Sigmoid colon (tissue), 7 donors: Measurements from ENCODE around the gene REXO1. TPM values are rescaled to one million over a fixed set of nuclear protein-coding genes. Genes with fewer than 3 reads are reported as not detected.

Experiments used
- DNase-seq: peaks from one replicate; pipeline ENCODE4 v3.0.0-alpha.2; 2019
- H3K27ac ChIP-seq, 4 donors: fragments of 200-600 bp; sonication (generic); one replicate each; pipeline ENCODE4 v1.5.1; 2016 to 2019; ENCODE audit warnings: mild to moderate bottlenecking in 1 of 4
- H3K27me3 ChIP-seq, 3 donors: fragments of 200-600 bp; sonication (generic); one replicate each; pipeline ENCODE4 v1.5.1; 2019; ENCODE audit warnings: mild to moderate bottlenecking in 1 of 3
- H3K36me3 ChIP-seq, 4 donors: fragments of 200-600 bp; sonication (generic); one replicate each; pipeline ENCODE4 v1.5.1; 2016 to 2019
- H3K4me1 ChIP-seq, 4 donors: fragments of 200-600 bp; sonication (generic); one replicate each; pipeline ENCODE4 v1.5.1; 2017 to 2019
- H3K4me3 ChIP-seq, 4 donors: fragments of 200-600 bp; sonication (generic); one replicate each; pipeline ENCODE4 v1.5.1; 2017 to 2019; ENCODE audit warnings: mild to moderate bottlenecking in 2 of 4, moderate library complexity in 1 of 4
- H3K9me3 ChIP-seq, 4 donors: fragments of 200-600 bp in 3 of 4; sonication (generic) in 3 of 4; one replicate each; pipeline versions ENCODE4 v1.5.1 to v1.6.1; 2013 to 2019
- EP300 ChIP-seq, 4 donors: sonication (generic); formaldehyde crosslinking; IDR thresholded peaks; one replicate each; pipeline ENCODE4 v1.6.1; 2017; ENCODE audit warnings: antibody characterized with exemption in 4 of 4
- POLR2A ChIP-seq, 2 donors: fragments of 450-650 bp; IDR thresholded peaks; one replicate each; pipeline ENCODE4 v1.6.1; 2016; ENCODE audit warnings: antibody characterized with exemption in 2 of 2, mild to moderate bottlenecking in 2 of 2, moderate library complexity in 2 of 2
- POLR2AphosphoS5 ChIP-seq, 4 donors: sonication (generic); formaldehyde crosslinking; IDR thresholded peaks; one replicate each; pipeline ENCODE4 v1.6.1; 2017; ENCODE audit warnings: antibody characterized with exemption in 4 of 4
- WGBS, 2 donors: extraction: QIAGEN DNeasy Blood & Tissue Kit; methylation state at CpG; one replicate each; pipeline ENCODE4 v1.1.7; 2013; 5-methylcytosine and 5-hydroxymethylcytosine counted together
- intact Hi-C: fragments of 100-400 bp; cut with DNase I; formaldehyde crosslinking; loops from one replicate; pipeline ENCODE4 v1.15.1; 2023
- polyA plus RNA-seq, 3 donors: library from polyadenylated mRNA; stranded (reverse); fragments of 200-250 nt; gene quantifications; one replicate each; pipeline ENCODE4 v1.2.3, GENCODE V29; 2013
- total RNA-seq, 4 donors: library from RNA; depleted of rRNA; stranded (reverse); fragments of >200 nt; gene quantifications; one replicate each; pipeline ENCODE4 v1.1.0, GENCODE V29; 2016
- TF ChIP-seq, protein P1 (sequence below), 4 experiments: fragments of 450-650 bp in 3 of 4; fragments of 200-600 bp in 1 of 4; IDR thresholded peaks; one replicate each; pipeline ENCODE4 v1.5.1; 2016 to 2019; ENCODE audit warnings: antibody characterized with exemption in 4 of 4, mild to moderate bottlenecking in 3 of 4, moderate library complexity in 2 of 4
- donor health status: healthy with polysubstance abuse.
- donor health status: Bipolar disorder and iron deficiency.
- donor health status: healthy.

The REXO1 gene
- total and polyA plus RNA-seq, 7 donors, result 8.6 to 61.8 (median 11.1) TPM

DNA sequence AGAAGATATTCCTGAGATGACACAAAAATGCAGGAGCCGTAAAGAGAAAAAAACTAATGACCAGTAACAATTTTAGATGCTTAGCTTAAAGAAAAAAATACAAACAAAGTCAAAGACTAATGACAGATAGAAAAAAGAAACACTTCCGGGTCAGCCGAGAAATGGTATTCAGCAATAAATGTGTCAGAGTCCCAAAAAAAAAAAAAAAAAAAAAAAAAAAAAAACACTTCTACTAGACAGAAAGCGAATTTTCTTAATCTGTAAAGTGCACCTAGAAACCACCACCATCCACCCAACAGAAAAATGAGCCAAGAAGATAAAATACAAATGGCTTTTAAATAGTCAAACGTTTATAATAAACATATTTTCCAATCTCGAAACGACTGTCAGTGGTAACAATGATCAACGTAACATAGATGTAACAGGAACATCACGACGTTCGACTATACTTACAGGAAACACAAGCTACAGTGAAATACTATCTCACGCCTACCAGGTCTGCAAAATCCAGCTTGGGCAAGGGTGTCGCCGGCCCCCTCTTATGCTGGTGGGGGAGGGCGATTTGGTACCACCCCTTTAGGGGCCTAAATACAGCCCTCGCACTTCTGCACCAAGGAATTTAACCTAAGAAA, 26.4 kb upstream of the REXO1 start:
- TF ChIP-seq POLR2A (IDR thresholded peaks at IDR 0.05) (no peak), POLR2AphosphoS5 (IDR thresholded peaks at IDR 0.05) (no peak)
- TF ChIP-seq, protein P1, sequence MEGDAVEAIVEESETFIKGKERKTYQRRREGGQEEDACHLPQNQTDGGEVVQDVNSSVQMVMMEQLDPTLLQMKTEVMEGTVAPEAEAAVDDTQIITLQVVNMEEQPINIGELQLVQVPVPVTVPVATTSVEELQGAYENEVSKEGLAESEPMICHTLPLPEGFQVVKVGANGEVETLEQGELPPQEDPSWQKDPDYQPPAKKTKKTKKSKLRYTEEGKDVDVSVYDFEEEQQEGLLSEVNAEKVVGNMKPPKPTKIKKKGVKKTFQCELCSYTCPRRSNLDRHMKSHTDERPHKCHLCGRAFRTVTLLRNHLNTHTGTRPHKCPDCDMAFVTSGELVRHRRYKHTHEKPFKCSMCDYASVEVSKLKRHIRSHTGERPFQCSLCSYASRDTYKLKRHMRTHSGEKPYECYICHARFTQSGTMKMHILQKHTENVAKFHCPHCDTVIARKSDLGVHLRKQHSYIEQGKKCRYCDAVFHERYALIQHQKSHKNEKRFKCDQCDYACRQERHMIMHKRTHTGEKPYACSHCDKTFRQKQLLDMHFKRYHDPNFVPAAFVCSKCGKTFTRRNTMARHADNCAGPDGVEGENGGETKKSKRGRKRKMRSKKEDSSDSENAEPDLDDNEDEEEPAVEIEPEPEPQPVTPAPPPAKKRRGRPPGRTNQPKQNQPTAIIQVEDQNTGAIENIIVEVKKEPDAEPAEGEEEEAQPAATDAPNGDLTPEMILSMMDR (IDR thresholded peaks at IDR 0.05), result no peak
- intact Hi-C loops, result no loop called here
- 2 to 7% methylated on average over 16 of the region's 16 CpGs for WGBS, 2 donors

DNA sequence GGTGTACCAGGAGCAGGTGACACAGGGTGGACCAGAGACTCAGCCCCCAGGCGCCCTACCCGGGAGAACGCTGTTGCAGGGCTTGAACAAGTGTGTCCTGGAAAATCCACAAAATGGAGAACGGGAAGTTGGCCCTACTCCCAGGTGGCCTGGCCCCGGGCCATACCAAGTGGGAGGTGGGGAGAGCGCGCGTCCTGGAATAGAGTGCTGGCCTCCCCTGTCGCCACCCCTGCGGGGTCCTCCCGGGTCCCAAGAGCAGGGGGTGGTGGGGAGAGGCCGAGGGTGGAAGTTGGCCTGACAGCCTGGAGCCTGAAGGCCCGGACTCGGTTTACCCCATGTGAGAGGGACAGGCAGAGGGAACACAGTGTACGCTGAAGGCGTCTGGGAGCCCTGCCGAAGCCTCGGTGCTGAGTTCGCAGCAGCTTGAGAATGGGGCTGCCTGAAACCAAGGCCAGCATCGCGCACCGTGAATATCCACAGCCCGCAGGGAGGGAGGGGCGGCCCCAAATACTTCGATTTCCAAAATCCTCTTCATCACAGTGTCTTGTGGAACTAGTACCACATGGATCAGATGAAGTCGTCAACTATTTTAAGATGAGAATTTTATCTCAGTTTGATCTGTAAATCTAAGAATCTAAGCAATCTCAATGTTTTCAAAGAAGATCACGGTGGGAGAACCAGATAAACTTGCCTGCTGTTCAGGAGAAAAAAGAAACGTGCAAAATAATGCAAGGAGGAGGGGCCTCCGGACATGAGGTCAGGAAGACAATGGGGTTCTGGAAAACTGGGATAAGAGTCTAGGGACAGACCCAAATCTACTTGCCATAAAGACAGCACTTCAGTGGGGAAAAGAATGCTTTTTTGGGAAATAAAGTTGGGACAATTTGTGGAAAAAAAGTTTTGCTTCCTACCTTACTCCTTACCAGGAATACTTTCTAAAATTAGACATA, 25.5 kb upstream of the REXO1 start:
- Histone ChIP-seq H3K4me1 (peaks cover 0 to 53% (median 49%) of the 10 kb centered on the region in 4 donors), H3K9me3 (no peaks in the 10 kb centered on the region), H3K4me3 (peak overlapping the region in 2 of 4 donors; percentile 11 to 21), H3K27me3 (no peaks in the 10 kb centered on the region), H3K27ac (peak overlapping the region; percentile 93 to 99 (median 96)), H3K36me3 (peaks cover 0 to 17% (median 0%) of the 10 kb centered on the region in 4 donors)
- intact Hi-C loops, result no loop called here
- WGBS, 2 donors, result 78 to 79% methylated on average over 29 of the region's 29 CpGs
- peak; percentile 72 for DNase-seq
- TF ChIP-seq POLR2A (IDR thresholded peaks at IDR 0.05) (no peak), POLR2AphosphoS5 (IDR thresholded peaks at IDR 0.05) (no peak), EP300 (IDR thresholded peaks at IDR 0.05) (no peak)
- TF ChIP-seq, protein P1 (IDR thresholded peaks at IDR 0.05), result no peak

More for the DNA sequence above, 26.4 kb upstream of the REXO1 start:
- Histone ChIP-seq H3K9me3 (no peaks in the 10 kb centered on the region), H3K4me1 (peaks cover 0 to 53% (median 49%) of the 10 kb centered on the region in 4 donors), H3K36me3 (peaks cover 0 to 20% (median 0%) of the 10 kb centered on the region in 4 donors), H3K27ac (peak overlapping the region; percentile 93 to 99 (median 96)), H3K4me3 (peak overlapping the region; percentile 84 to 96 (median 94)), H3K27me3 (no peaks in the 10 kb centered on the region)
- DNase-seq, result no peak

DNA sequence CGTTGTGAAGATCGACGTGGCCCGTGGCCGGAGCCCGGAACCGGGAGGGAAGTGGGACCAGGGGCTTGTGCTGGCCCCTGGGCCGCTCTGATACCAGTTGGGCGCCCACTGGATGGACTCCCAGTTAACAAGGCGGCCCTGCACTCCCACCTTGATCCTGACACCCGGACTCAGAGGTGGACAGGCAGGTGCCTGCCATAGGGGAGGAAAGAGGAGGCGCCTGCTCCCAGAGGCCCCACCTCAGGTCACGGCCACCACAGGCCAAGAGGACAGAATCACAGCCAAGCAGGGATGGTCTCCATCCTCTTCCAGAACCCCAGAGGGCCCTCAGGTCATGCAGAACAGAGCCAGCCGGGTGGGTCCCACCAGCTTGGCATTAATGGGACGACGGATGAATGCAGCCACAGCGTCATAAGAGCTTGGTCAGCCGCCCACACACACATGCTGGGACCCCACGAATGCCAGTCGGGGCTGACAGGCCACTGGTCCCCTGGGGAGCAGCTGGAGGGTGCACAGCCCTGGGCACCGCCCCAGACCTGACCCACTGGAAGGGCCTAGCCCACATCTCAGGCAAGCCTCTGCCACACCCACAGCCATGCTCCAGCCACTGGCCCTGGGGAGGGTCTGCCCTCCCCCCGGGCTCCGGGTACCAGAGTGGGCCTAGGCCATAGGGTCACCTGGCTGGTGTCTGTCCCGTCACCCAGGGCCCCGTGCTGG, 24.7 kb upstream of the REXO1 start:
- TF ChIP-seq EP300 (IDR thresholded peaks at IDR 0.05) (no peak), POLR2AphosphoS5 (IDR thresholded peaks at IDR 0.05) (no peak), POLR2A (IDR thresholded peaks at IDR 0.05) (no peak)
- TF ChIP-seq, protein P1 (IDR thresholded peaks at IDR 0.05), result no peak

DNA sequence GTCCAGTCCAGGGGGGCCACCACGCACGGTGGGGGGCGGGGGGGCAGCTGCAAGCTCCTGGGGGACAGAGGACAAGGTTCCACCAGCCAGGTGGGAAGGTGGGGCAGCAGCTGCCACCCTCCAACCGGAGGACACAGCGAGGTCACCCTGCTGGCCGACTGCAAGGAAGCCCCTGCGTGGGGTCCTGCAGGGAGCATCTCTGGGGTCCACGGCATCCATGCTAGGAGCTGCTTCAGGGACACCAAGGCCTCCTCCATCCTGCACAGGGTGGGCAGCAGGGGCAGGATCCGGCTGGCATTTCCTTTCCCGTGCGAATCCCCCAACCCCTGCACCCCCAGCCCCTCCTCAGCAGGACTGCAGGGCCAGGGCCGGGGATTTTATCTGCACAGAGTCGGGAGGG, 23.3 kb upstream of the REXO1 start:
- no peak for DNase-seq
- Histone ChIP-seq H3K27ac (no peak overlapping the region), H3K36me3 (peaks cover 0 to 17% (median 0%) of the 10 kb centered on the region in 4 donors), H3K9me3 (no peaks in the 10 kb centered on the region), H3K4me1 (peaks cover 0 to 50% (median 46%) of the 10 kb centered on the region in 4 donors), H3K4me3 (no peak overlapping the region), H3K27me3 (no peaks in the 10 kb centered on the region)
- TF ChIP-seq, protein P1 (IDR thresholded peaks at IDR 0.05), result no peak
- TF ChIP-seq POLR2A (IDR thresholded peaks at IDR 0.05) (no peak), EP300 (IDR thresholded peaks at IDR 0.05) (no peak), POLR2AphosphoS5 (IDR thresholded peaks at IDR 0.05) (no peak)
- 87 to 92% methylated on average over 13 of the region's 13 CpGs for WGBS, 2 donors
- intact Hi-C loops, result no loop called here

More for the DNA sequence above, 24.7 kb upstream of the REXO1 start:
- peak overlapping the region in 2 of 4 donors; percentile 11 to 21 for H3K4me3 ChIP-seq
- DNase-seq, result no peak
- no peaks in the 10 kb centered on the region for H3K9me3 ChIP-seq
- intact Hi-C loops, result no loop called here
- peak overlapping the region; percentile 93 to 99 (median 96) for H3K27ac ChIP-seq
- H3K36me3 ChIP-seq, result peaks cover 0 to 17% (median 0%) of the 10 kb centered on the region in 4 donors
- WGBS, 2 donors, result 85 to 90% methylated on average over 25 of the region's 25 CpGs
- peaks cover 0 to 53% (median 49%) of the 10 kb centered on the region in 4 donors for H3K4me1 ChIP-seq
- H3K27me3 ChIP-seq, result no peaks in the 10 kb centered on the region
